Smooth muscle cell (in vitro differentiated cells): Measurements from ENCODE around the gene FGB. TPM values are rescaled to one million over a fixed set of nuclear protein-coding genes. Genes with fewer than 3 reads are reported as not detected.

ENCODE experiments used
- DNase-seq: peaks from one replicate; lab custom pipeline; 2025; ENCODE audit not compliant: unreplicated experiment; lab: John Stamatoyannopoulos, UW
- H2AFZ ChIP-seq: fragments of 200-600 bp; sonication (generic); 2 replicates; pipeline ENCODE4 v1.6.0; 2016; ENCODE audit warnings: antibody characterized with exemption, low read depth, mild to moderate bottlenecking
- H3F3A ChIP-seq: fragments of 200-600 bp; sonication (generic); 2 replicates; pipeline ENCODE4 v1.6.0; 2017; ENCODE audit warnings: antibody characterized with exemption, low read depth
- H3K27ac ChIP-seq: fragments of 200-600 bp; sonication (generic); 2 replicates; pipeline ENCODE4 v1.5.1; 2016; ENCODE audit warnings: low read depth, mild to moderate bottlenecking
- H3K27me3 ChIP-seq: fragments of 200-600 bp; sonication (generic); 2 replicates; pipeline ENCODE4 v1.6.1; 2016; ENCODE audit warnings: low read depth, mild to moderate bottlenecking
- H3K36me3 ChIP-seq: fragments of 200-600 bp; sonication (generic); 2 replicates; pipeline ENCODE4 v1.5.1; 2016; ENCODE audit warnings: low read depth
- H3K4me1 ChIP-seq: fragments of 200-600 bp; sonication (generic); 2 replicates; pipeline ENCODE4 v1.5.1; 2016; ENCODE audit warnings: low read depth
- H3K4me2 ChIP-seq: fragments of 200-600 bp; sonication (generic); 2 replicates; pipeline ENCODE4 v1.6.0; 2016; ENCODE audit warnings: mild to moderate bottlenecking
- H3K4me3 ChIP-seq: fragments of 200-600 bp; sonication (generic); 2 replicates; pipeline ENCODE4 v1.5.1; 2016; ENCODE audit warnings: mild to moderate bottlenecking
- H3K79me2 ChIP-seq: fragments of 200-600 bp; sonication (generic); 2 replicates; pipeline ENCODE4 v1.6.0; 2016; ENCODE audit warnings: low read depth, mild to moderate bottlenecking
- H3K9ac ChIP-seq: fragments of 200-600 bp; sonication (generic); 2 replicates; pipeline ENCODE4 v1.6.0; 2016; ENCODE audit warnings: low read depth
- H3K9me3 ChIP-seq: fragments of 200-600 bp; sonication (generic); replicated peaks from 2 replicates; pipeline ENCODE4 v1.5.1; 2016; ENCODE audit warnings: low read depth
- H4K20me1 ChIP-seq: fragments of 200-600 bp; sonication (generic); 2 replicates; pipeline ENCODE4 v1.6.0; 2016; ENCODE audit warnings: low read depth
- WGBS: methylation state at CpG from one replicate; pipeline ENCODE4 v1.1.7; 2016; ENCODE audit warnings: low lambda C conversion rate; 5-methylcytosine and 5-hydroxymethylcytosine counted together
- polyA plus RNA-seq: library from polyadenylated mRNA; unstranded; fragments of >200 nt; fragmentation: Nextera tagmentation; extraction: Ambion mirVana; gene quantifications from 2 replicates; pipeline ENCODE4 v1.2.1, GENCODE V29; 2016
- total RNA-seq: library from RNA; depleted of rRNA; stranded (reverse); fragments of >200 nt; gene quantifications from 2 replicates; pipeline ENCODE4 v1.2.3, GENCODE V29; 2014
- TF ChIP-seq, protein P1 (sequence below): fragments of 200-600 bp; sonication (generic); IDR thresholded peaks from 2 replicates; pipeline ENCODE4 v1.5.1; 2017; ENCODE audit warnings: borderline replicate concordance, mild to moderate bottlenecking, antibody characterized with exemption; ENCODE audit not compliant: insufficient read depth, poor library complexity, severe bottlenecking

The FGB gene
- total and polyA plus RNA-seq, 2 experiments from 2014 or later: 1.1 TPM; not detected in 1

DNA sequence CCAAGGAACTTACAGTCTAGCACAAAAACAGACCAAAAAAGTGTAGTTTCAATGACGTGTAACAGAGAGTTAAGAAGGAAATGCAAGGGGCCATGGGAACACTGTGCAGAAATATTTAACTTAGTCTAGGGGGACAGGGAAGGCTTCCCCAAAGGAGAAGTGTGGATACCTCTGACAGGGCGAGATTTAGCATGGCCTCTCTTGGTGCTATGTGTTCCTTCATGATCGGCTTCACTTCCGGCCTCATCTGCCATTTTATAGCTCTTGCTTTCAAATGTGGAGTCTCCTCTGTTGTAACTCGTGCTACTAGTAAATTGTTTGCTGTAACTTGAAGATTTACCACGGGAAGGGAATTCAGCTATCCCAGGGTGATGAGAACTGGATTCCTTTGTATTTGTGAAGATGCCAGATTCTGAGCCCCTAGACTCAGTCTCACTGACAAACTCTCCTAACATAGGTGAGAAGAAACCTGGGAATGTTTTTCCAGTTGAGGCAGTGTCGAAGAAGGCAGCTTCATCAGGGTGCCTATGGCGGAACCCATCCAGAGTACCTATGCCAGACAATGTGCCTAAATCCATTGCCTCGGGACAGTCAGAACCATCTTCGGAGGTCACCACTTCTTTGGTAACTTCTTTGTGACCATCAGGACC is 22.7 kb downstream of the FGB start:
- H3K9ac ChIP-seq: no peak overlapping the region
- no peak for DNase-seq
- H3K79me2 ChIP-seq: no peaks in the 10 kb centered on the region
- TF ChIP-seq, protein P1, sequence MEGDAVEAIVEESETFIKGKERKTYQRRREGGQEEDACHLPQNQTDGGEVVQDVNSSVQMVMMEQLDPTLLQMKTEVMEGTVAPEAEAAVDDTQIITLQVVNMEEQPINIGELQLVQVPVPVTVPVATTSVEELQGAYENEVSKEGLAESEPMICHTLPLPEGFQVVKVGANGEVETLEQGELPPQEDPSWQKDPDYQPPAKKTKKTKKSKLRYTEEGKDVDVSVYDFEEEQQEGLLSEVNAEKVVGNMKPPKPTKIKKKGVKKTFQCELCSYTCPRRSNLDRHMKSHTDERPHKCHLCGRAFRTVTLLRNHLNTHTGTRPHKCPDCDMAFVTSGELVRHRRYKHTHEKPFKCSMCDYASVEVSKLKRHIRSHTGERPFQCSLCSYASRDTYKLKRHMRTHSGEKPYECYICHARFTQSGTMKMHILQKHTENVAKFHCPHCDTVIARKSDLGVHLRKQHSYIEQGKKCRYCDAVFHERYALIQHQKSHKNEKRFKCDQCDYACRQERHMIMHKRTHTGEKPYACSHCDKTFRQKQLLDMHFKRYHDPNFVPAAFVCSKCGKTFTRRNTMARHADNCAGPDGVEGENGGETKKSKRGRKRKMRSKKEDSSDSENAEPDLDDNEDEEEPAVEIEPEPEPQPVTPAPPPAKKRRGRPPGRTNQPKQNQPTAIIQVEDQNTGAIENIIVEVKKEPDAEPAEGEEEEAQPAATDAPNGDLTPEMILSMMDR: no peak
- H3K4me1 ChIP-seq: no peaks in the 10 kb centered on the region
- no peak overlapping the region for H3K27ac ChIP-seq
- 89% methylated on average over 10 of the region's 10 CpGs for WGBS
- no peak overlapping the region for H3K4me3 ChIP-seq
- H3K27me3 ChIP-seq: no peaks in the 10 kb centered on the region
- H3K9me3 ChIP-seq: no peaks in the 10 kb centered on the region
- H3F3A ChIP-seq: no peaks in the 10 kb centered on the region
- no peak overlapping the region for H3K4me2 ChIP-seq
- H4K20me1 ChIP-seq: no peaks in the 10 kb centered on the region
- H3K36me3 ChIP-seq: no peaks in the 10 kb centered on the region
- H2AFZ ChIP-seq: no peak overlapping the region

DNA sequence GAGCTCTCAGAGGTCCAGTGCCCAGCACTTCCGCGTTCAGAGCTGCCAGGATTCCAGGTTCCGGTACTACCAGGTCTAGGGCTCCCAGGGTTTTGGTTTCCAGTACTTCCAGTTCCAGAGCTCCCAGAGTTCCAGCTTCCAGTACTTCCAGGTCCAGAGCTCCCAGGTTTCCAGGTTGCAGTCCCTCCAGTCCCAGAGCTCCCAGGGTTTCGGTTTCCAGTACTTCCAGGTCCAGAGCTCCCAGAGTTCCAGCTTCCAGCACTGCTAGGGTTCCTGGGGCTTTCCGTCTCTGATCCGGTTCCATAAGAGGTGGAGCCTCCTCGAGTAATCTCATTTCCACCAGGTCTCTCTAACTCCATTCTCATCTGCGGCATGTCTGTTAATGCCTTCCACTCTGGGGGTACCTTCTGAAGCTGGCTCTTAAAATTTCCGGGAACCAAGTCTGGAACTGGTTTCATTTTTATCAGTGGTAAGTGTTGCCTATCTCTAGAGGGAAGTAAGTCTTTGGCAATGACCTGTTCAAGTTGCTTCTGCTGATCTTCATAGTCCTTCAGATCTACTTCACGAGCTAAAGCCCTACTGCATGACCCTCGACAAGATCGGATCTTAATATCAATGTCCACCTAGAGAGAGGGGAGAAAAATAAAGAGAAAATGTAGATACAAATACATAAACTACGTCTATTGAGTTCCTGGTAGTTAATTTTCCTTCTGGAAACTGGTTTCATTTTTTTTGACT is 23.7 kb downstream of the FGB start:
- Histone ChIP-seq H3K9me3 (no peaks in the 10 kb centered on the region), H4K20me1 (no peaks in the 10 kb centered on the region), H3K79me2 (no peaks in the 10 kb centered on the region), H3K4me1 (no peaks in the 10 kb centered on the region), H3K4me3 (no peak overlapping the region), H3F3A (no peaks in the 10 kb centered on the region), H3K36me3 (no peaks in the 10 kb centered on the region), H3K27me3 (no peaks in the 10 kb centered on the region), H3K9ac (no peak overlapping the region), H3K27ac (no peak overlapping the region), H2AFZ (no peak overlapping the region), H3K4me2 (no peak overlapping the region)
- TF ChIP-seq, protein P1: no peak
- WGBS: 95% methylated on average over 13 of the region's 13 CpGs
- no peak for DNase-seq

DNA sequence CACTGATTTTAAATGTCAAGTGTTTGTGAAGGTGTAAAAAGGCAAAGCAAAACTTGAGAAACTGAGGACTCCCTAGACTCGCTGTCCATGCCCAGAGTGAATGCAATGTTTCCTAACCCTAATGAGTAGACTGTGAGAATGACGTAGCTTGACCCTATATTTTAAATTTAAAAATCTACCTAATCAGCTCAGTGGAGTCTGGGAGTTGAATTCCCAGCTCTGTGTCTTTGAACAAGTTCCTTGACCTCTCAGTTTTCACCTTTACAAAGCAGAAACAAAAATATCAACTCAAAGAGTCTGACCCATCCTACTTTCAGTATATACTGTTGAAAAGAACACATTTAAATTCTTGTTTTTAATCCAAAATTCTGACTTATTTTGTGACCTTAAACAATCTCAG is 25.4 kb downstream of the FGB start:
- no peaks in the 10 kb centered on the region for H4K20me1 ChIP-seq
- TF ChIP-seq, protein P1: no peak
- no peaks in the 10 kb centered on the region for H3K4me1 ChIP-seq
- H3F3A ChIP-seq: no peaks in the 10 kb centered on the region
- H3K9ac ChIP-seq: no peak overlapping the region
- no peaks in the 10 kb centered on the region for H3K36me3 ChIP-seq
- H3K4me2 ChIP-seq: no peak overlapping the region
- H3K79me2 ChIP-seq: no peaks in the 10 kb centered on the region
- no peak overlapping the region for H3K27ac ChIP-seq
- no peaks in the 10 kb centered on the region for H3K27me3 ChIP-seq
- H2AFZ ChIP-seq: no peak overlapping the region
- H3K9me3 ChIP-seq: no peaks in the 10 kb centered on the region
- 86% methylated on average over 2 of the region's 2 CpGs for WGBS
- no peak overlapping the region for H3K4me3 ChIP-seq
- DNase-seq: no peak
